A549 (cell line): ENCODE results near the gene SLC2A2. TPM values are rescaled to one million over a fixed set of nuclear protein-coding genes. Genes with fewer than 3 reads are reported as not detected.

ENCODE experiments used
- ATAC-seq, 2 experiments: fragments of 200-7000 bp in 1 of 2; fragments of >200 bp in 1 of 2; cut with Nextera tagmentation in 1 of 2; cut with Tn5 transposase in 1 of 2; 3 replicates each; pipeline versions ENCODE4 v1.8.0 to v1.9.1; 2018 to 2020; ENCODE audit warnings: mild to moderate bottlenecking in 1 of 2, moderate library complexity in 1 of 2
- CTCF ChIA-PET: fragments of 300-600 bp; sonication (Branson Sonifier 250); formaldehyde crosslinking; extraction: SDS; loops from one replicate; lab custom pipeline; 2021; ENCODE audit warnings: antibody characterized with exemption, inconsistent platforms; lab: Yijun Ruan, JAX
- POLR2A ChIA-PET: fragments of 350-600 bp; formaldehyde crosslinking; extraction: SDS; loops from one replicate; lab custom pipeline; 2021; ENCODE audit warnings: antibody characterized with exemption, inconsistent platforms; lab: Yijun Ruan, JAX
- DNase-seq, 2 experiments: peaks; one replicate each; pipeline versions ENCODE4 v3.0.0 to v3.0.0-alpha.2; 2011 to 2016; ENCODE audit warnings: low read depth in 1 of 2, low spot score in 1 of 2
- FAIRE-seq: peaks from 2 replicates; lab custom pipeline; 2011; peaks lifted over from hg19 to GRCh38; lab: Jason Lieb, UNC
- H3K27ac ChIP-seq, 2 experiments: fragments of >200 bp; sonication (Bioruptor Twin); formaldehyde crosslinking; 3 replicates each; pipeline ENCODE4 v1.5.1; 2016 to 2017
- H3K4me1 ChIP-seq: fragments of >200 bp; sonication (Bioruptor Twin); formaldehyde crosslinking; 3 replicates; pipeline ENCODE4 v1.6.1; 2016
- H3K4me2 ChIP-seq: fragments of >200 bp; sonication (Bioruptor Twin); formaldehyde crosslinking; 3 replicates; pipeline ENCODE4 v1.6.1; 2016
- H3K4me3 ChIP-seq: fragments of >200 bp; sonication (Bioruptor Twin); formaldehyde crosslinking; 3 replicates; pipeline ENCODE4 v1.5.1; 2016
- H3K9me3 ChIP-seq: fragments of >200 bp; sonication (Bioruptor Twin); formaldehyde crosslinking; 3 replicates; pipeline ENCODE4 v1.6.1; 2016
- CEBPB ChIP-seq, 2 experiments: fragments of >200 bp in 1 of 2; sonication (Bioruptor Twin) in 1 of 2; formaldehyde crosslinking in 1 of 2; IDR thresholded peaks; 2 replicates each; pipeline ENCODE4 v1.6.1; 2012 to 2016
- CHD2 ChIP-seq: fragments of 150-350 bp; IDR thresholded peaks from 2 replicates; pipeline ENCODE4 v1.6.1; 2014; ENCODE audit warnings: low read length; ENCODE audit not compliant: partially characterized antibody
- EHF ChIP-seq: fragments of 250-450 bp; sonication (Bioruptor Pico); IDR thresholded peaks from 2 replicates; pipeline ENCODE4 v1.5.0; 2020; ENCODE audit warnings: mild to moderate bottlenecking
- EHMT2 ChIP-seq: fragments of 200-600 bp; sonication (generic); IDR thresholded peaks from 2 replicates; pipeline ENCODE4 v1.6.1; 2016; ENCODE audit warnings: antibody characterized with exemption, low read depth, mild to moderate bottlenecking, moderate library complexity
- EP300 ChIP-seq, 2 experiments: fragments of >200 bp; sonication (Bioruptor Twin); formaldehyde crosslinking; IDR thresholded peaks; 2 replicates in 1 of 2; 3 replicates in 1 of 2; pipeline ENCODE4 v1.6.1; 2016 to 2017
- ESRRA ChIP-seq: fragments of 150-350 bp; IDR thresholded peaks from 2 replicates; pipeline ENCODE4 v1.6.1; 2014; ENCODE audit warnings: mild to moderate bottlenecking, low read length, borderline replicate concordance
- FOSB ChIP-seq: fragments of 250-450 bp; sonication (Bioruptor Pico); IDR thresholded peaks from 2 replicates; pipeline ENCODE4 v1.5.0; 2020; ENCODE audit warnings: mild to moderate bottlenecking, moderate library complexity
- FOSL2 ChIP-seq, 2 experiments: fragments of 450-650 bp in 1 of 2; fragments of >200 bp in 1 of 2; sonication (Bioruptor Twin) in 1 of 2; formaldehyde crosslinking; IDR thresholded peaks; 2 replicates each; pipeline versions ENCODE4 v1.5.0 to v1.6.1; 2016 to 2020; ENCODE audit warnings: mild to moderate bottlenecking in 1 of 2, moderate library complexity in 1 of 2
- FOXS1 ChIP-seq: fragments of 250-450 bp; sonication (Bioruptor Pico); IDR thresholded peaks from 2 replicates; pipeline ENCODE4 v1.5.0; 2020; ENCODE audit warnings: mild to moderate bottlenecking, moderate library complexity
- GATA3 ChIP-seq: IDR thresholded peaks from 2 replicates; pipeline ENCODE4 v1.6.1; 2012; ENCODE audit warnings: borderline replicate concordance
- HOXB13 ChIP-seq: fragments of 250-450 bp; sonication (Bioruptor Pico); IDR thresholded peaks from 2 replicates; pipeline ENCODE4 v1.5.0; 2020; ENCODE audit warnings: low read depth, mild to moderate bottlenecking, moderate library complexity
- JUN ChIP-seq, 2 experiments: fragments of >200 bp; sonication (Bioruptor Twin); formaldehyde crosslinking; IDR thresholded peaks; 2 replicates in 1 of 2; 3 replicates in 1 of 2; pipeline ENCODE4 v1.6.1; 2016 to 2017
- JUNB ChIP-seq: fragments of >200 bp; sonication (Bioruptor Twin); formaldehyde crosslinking; IDR thresholded peaks from 2 replicates; pipeline ENCODE4 v1.6.1; 2016
- KDM1A ChIP-seq: fragments of 200-600 bp; sonication (generic); IDR thresholded peaks from 2 replicates; pipeline ENCODE4 v1.6.1; 2016; ENCODE audit warnings: low read depth, mild to moderate bottlenecking
- MAZ ChIP-seq: fragments of 150-350 bp; IDR thresholded peaks from 2 replicates; pipeline ENCODE4 v1.6.1; 2014; ENCODE audit warnings: antibody characterized with exemption, low read depth, low read length, borderline replicate concordance
- MYC ChIP-seq: IDR thresholded peaks from 2 replicates; pipeline ENCODE4 v1.6.1; 2012; ENCODE audit warnings: mild to moderate bottlenecking, inconsistent platforms, low read length, improper control_type of control experiment, borderline replicate concordance
- NFE2L2 ChIP-seq: fragments of 150-350 bp; conservative IDR thresholded peaks from 2 replicates; pipeline ENCODE4 v1.6.1; 2014; ENCODE audit warnings: low read length
- POLR2AphosphoS2 ChIP-seq: conservative IDR thresholded peaks from 2 replicates; pipeline ENCODE4 v1.6.1; 2012; ENCODE audit warnings: low read length, improper control_type of control experiment, inconsistent platforms
- RARB ChIP-seq: fragments of 250-450 bp; sonication (Bioruptor Pico); IDR thresholded peaks from 2 replicates; pipeline ENCODE4 v1.8.0; 2021; ENCODE audit warnings: mild to moderate bottlenecking, moderate library complexity
- RNF2 ChIP-seq: fragments of 200-600 bp; sonication (generic); IDR thresholded peaks from 2 replicates; pipeline ENCODE4 v1.6.1; 2016; ENCODE audit warnings: low read depth, mild to moderate bottlenecking, antibody characterized with exemption, moderate library complexity, borderline replicate concordance
- SMC3 ChIP-seq: fragments of >200 bp; sonication (Bioruptor Twin); formaldehyde crosslinking; IDR thresholded peaks from 3 replicates; pipeline ENCODE4 v1.6.1; 2018; ENCODE audit warnings: inconsistent platforms
- TP53 ChIP-seq: fragments of 250-450 bp; sonication (Bioruptor Pico); IDR thresholded peaks from 2 replicates; pipeline ENCODE4 v1.5.0; 2021; ENCODE audit warnings: mild to moderate bottlenecking, moderate library complexity
- ZC3H11A ChIP-seq: fragments of 450-650 bp; IDR thresholded peaks from 2 replicates; pipeline ENCODE4 v1.6.1; 2014; ENCODE audit warnings: antibody characterized with exemption, mild to moderate bottlenecking
- ZFP36 ChIP-seq: fragments of 450-650 bp; IDR thresholded peaks from 2 replicates; pipeline ENCODE4 v1.6.1; 2014; ENCODE audit warnings: borderline replicate concordance; ENCODE audit not compliant: partially characterized antibody
- ZSCAN20 ChIP-seq: fragments of 250-450 bp; sonication (Bioruptor Pico); IDR thresholded peaks from 2 replicates; pipeline ENCODE4 v1.8.0; 2022; ENCODE audit warnings: mild to moderate bottlenecking, moderate library complexity
- WGBS: methylation state at CpG from one replicate; pipeline ENCODE4 v1.1.6; 2017; ENCODE audit errors: missing lambda C conversion rate; 5-methylcytosine and 5-hydroxymethylcytosine counted together
- polyA plus RNA-seq, 4 experiments: library from polyadenylated mRNA; depleted of rRNA in 3 of 4; stranded (reverse); fragments of >200 nt; fragmentation: RNase III in 1 of 4; extraction: RNeasy Plus Mini Kit Qiagen cat#74134 plus additional on column Dnase treatment in 1 of 4; gene quantifications; 2 replicates in 3 of 4; 3 replicates in 1 of 4; pipeline ENCODE4 v1.2.3, GENCODE V29; 2011 to 2017
- TF ChIP-seq, protein P1 (sequence below): fragments of 250-450 bp; sonication (Bioruptor Pico); IDR thresholded peaks from 2 replicates; pipeline ENCODE4 v1.5.0; 2021; ENCODE audit warnings: mild to moderate bottlenecking, moderate library complexity, borderline replicate concordance
- TF ChIP-seq, protein P2 (sequence below): IDR thresholded peaks from 2 replicates; pipeline ENCODE4 v1.6.1; 2012
- TF ChIP-seq, protein P3 (sequence below): IDR thresholded peaks from 2 replicates; pipeline ENCODE4 v1.6.1; 2012
- TF ChIP-seq, protein P4 (sequence below): IDR thresholded peaks from 2 replicates; pipeline ENCODE4 v1.6.1; 2012; ENCODE audit warnings: low read depth, borderline replicate concordance
- TF ChIP-seq, protein P5 (sequence below): fragments of >200 bp; sonication (Bioruptor Twin); formaldehyde crosslinking; IDR thresholded peaks from 3 replicates; pipeline ENCODE4 v1.5.1; 2016
- TF ChIP-seq, protein P6 (sequence below): fragments of 250-450 bp; sonication (Bioruptor Pico); IDR thresholded peaks from 2 replicates; pipeline ENCODE4 v1.5.0; 2020; ENCODE audit warnings: low read depth, mild to moderate bottlenecking, moderate library complexity

Gene SLC2A2
- polyA plus RNA-seq, 2 of the 4 experiments (the other 2 are of a cell fraction), result not detected

DNA sequence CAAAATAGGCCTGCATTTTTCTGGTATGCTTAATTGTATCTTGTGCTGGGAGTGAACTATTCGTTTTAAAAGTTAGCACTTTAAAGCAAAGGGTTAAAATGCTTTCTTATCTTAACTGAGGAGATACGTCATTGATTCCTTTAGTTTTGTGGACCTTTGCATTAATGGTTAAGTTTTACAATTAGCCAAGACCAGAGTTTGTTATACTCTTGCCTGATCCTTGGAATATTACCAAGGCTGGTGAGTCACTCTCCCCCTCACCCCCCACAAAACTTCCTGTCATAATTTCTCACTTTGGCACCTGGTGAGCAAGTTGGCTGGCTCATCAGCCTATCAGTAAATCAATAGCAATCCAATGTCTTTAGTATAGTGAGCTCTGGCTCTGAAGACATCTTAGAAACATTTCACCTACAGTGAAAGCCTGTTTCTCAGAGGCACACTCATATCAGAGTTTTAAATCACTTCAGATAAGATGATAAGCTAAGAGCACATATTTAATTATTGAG lies 26.7 kb downstream of the SLC2A2 start:
- ATAC-seq (no peak), FAIRE-seq (no peak), DNase-seq (peak in 1 of 2 experiments; percentile 45)
- H3K4me1 ChIP-seq, result peaks cover 54% of the 10 kb centered on the region
- peak overlapping the region; percentile 56 for H3K4me2 ChIP-seq
- H3K9me3 ChIP-seq, result no peaks in the 10 kb centered on the region
- WGBS, result 2% methylated on average over 2 of the region's 2 CpGs
- ChIA-PET CTCF (no interaction called here), POLR2A (no interaction called here)
- peak overlapping the region; percentile 64 to 79 for H3K27ac ChIP-seq
- no peak overlapping the region for H3K4me3 ChIP-seq
- TF ChIP-seq ZSCAN20 (no peak), MAZ (no peak), RARB (no peak), MYC (no peak), ZC3H11A (no peak), FOXS1 (CRISPR knock-in tag) (no peak), NFE2L2 (no peak), JUNB (peak; percentile 68), POLR2AphosphoS2 (no peak), GATA3 (peak; percentile 73; the same call in 1 of the 2 replicates), ZFP36 (no peak), SMC3 (no peak), HOXB13 (CRISPR knock-in tag) (no peak), FOSL2 (IDR thresholded peaks at IDR 0.05) (peak; percentile 66), FOSL2 (CRISPR knock-in tag; IDR thresholded peaks at IDR 0.05) (peak; percentile 73), CEBPB (IDR thresholded peaks at IDR 0.05) (peak in 1 of 2 experiments; percentile 42; a peak in 1 of 4 replicates), EHMT2 (no peak), JUN (IDR thresholded peaks at IDR 0.05) (no peak), CHD2 (no peak), TP53 (CRISPR knock-in tag) (no peak), EP300 (IDR thresholded peaks at IDR 0.05) (peak in 1 of 2 experiments; percentile 12; a peak in 1 of 5 replicates), EHF (no peak), KDM1A (no peak), FOSB (CRISPR knock-in tag) (no peak), ESRRA (no peak), RNF2 (no peak)
- TF ChIP-seq, protein P1, sequence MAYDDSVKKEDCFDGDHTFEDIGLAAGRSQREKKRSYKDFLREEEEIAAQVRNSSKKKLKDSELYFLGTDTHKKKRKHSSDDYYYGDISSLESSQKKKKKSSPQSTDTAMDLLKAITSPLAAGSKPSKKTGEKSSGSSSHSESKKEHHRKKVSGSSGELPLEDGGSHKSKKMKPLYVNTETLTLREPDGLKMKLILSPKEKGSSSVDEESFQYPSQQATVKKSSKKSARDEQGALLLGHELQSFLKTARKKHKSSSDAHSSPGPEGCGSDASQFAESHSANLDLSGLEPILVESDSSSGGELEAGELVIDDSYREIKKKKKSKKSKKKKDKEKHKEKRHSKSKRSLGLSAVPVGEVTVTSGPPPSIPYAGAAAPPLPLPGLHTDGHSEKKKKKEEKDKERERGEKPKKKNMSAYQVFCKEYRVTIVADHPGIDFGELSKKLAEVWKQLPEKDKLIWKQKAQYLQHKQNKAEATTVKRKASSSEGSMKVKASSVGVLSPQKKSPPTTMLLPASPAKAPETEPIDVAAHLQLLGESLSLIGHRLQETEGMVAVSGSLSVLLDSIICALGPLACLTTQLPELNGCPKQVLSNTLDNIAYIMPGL (CRISPR knock-in tag), result no peak
- TF ChIP-seq, protein P2, sequence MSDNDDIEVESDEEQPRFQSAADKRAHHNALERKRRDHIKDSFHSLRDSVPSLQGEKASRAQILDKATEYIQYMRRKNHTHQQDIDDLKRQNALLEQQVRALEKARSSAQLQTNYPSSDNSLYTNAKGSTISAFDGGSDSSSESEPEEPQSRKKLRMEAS, result peak; percentile 40; the same call in 1 of the 2 replicates
- TF ChIP-seq, protein P3, sequence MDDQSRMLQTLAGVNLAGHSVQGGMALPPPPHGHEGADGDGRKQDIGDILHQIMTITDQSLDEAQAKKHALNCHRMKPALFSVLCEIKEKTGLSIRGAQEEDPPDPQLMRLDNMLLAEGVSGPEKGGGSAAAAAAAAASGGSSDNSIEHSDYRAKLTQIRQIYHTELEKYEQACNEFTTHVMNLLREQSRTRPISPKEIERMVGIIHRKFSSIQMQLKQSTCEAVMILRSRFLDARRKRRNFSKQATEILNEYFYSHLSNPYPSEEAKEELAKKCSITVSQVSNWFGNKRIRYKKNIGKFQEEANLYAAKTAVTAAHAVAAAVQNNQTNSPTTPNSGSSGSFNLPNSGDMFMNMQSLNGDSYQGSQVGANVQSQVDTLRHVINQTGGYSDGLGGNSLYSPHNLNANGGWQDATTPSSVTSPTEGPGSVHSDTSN, result no peak
- TF ChIP-seq, protein P4, sequence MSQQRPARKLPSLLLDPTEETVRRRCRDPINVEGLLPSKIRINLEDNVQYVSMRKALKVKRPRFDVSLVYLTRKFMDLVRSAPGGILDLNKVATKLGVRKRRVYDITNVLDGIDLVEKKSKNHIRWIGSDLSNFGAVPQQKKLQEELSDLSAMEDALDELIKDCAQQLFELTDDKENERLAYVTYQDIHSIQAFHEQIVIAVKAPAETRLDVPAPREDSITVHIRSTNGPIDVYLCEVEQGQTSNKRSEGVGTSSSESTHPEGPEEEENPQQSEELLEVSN, result no peak
- TF ChIP-seq, protein P5, sequence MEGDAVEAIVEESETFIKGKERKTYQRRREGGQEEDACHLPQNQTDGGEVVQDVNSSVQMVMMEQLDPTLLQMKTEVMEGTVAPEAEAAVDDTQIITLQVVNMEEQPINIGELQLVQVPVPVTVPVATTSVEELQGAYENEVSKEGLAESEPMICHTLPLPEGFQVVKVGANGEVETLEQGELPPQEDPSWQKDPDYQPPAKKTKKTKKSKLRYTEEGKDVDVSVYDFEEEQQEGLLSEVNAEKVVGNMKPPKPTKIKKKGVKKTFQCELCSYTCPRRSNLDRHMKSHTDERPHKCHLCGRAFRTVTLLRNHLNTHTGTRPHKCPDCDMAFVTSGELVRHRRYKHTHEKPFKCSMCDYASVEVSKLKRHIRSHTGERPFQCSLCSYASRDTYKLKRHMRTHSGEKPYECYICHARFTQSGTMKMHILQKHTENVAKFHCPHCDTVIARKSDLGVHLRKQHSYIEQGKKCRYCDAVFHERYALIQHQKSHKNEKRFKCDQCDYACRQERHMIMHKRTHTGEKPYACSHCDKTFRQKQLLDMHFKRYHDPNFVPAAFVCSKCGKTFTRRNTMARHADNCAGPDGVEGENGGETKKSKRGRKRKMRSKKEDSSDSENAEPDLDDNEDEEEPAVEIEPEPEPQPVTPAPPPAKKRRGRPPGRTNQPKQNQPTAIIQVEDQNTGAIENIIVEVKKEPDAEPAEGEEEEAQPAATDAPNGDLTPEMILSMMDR, result no peak
- TF ChIP-seq, protein P6, sequence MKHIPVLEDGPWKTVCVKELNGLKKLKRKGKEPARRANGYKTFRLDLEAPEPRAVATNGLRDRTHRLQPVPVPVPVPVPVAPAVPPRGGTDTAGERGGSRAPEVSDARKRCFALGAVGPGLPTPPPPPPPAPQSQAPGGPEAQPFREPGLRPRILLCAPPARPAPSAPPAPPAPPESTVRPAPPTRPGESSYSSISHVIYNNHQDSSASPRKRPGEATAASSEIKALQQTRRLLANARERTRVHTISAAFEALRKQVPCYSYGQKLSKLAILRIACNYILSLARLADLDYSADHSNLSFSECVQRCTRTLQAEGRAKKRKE, result no peak
